Neural cell (in vitro differentiated cells): ENCODE measurements around the gene AGAP2. TPM values are rescaled to one million over a fixed set of nuclear protein-coding genes. Genes with fewer than 3 reads are reported as not detected.

ENCODE experiments used
- H2AFZ ChIP-seq: fragments of 200-600, 300-800 bp; sonication (generic), shearing (Covaris generic); 2 replicates; pipeline ENCODE4 v1.6.0; 2014; ENCODE audit warnings: low read depth, mild to moderate bottlenecking, antibody characterized with exemption, low read length, moderate library complexity
- H3F3A ChIP-seq: fragments of 200-600 bp; shearing (Covaris generic); 2 replicates; pipeline ENCODE4 v1.6.1; 2016; ENCODE audit warnings: mild to moderate bottlenecking, moderate library complexity, mixed read lengths, antibody characterized with exemption, low read length; ENCODE audit not compliant: insufficient read depth, poor library complexity, severe bottlenecking
- H3K27ac ChIP-seq: fragments of 200-600, 300-800 bp; sonication (generic), shearing (Covaris generic); 2 replicates; pipeline ENCODE4 v1.5.1; 2014; ENCODE audit warnings: mild to moderate bottlenecking, low read length, moderate library complexity
- H3K27me3 ChIP-seq: fragments of 300-800, 200-600 bp; sonication (generic), shearing (Covaris generic); 2 replicates; pipeline ENCODE4 v1.6.0; 2014; ENCODE audit warnings: mild to moderate bottlenecking, low read depth, low read length, moderate library complexity; ENCODE audit not compliant: insufficient read depth
- H3K36me3 ChIP-seq: fragments of 300-800, 200-600 bp; sonication (generic), shearing (Covaris generic); 2 replicates; pipeline ENCODE4 v1.5.1; 2014; ENCODE audit warnings: mild to moderate bottlenecking, antibody characterized with exemption, low read length, moderate library complexity; ENCODE audit not compliant: insufficient read depth
- H3K4me2 ChIP-seq: fragments of 300-800, 200-600 bp; sonication (generic), shearing (Covaris generic); 2 replicates; pipeline ENCODE4 v1.6.0; 2014; ENCODE audit warnings: mild to moderate bottlenecking, low read length
- H3K4me3 ChIP-seq: fragments of 300-800, 200-600 bp; sonication (generic), shearing (Covaris generic); 2 replicates; pipeline ENCODE4 v1.5.1; 2014; ENCODE audit warnings: mild to moderate bottlenecking, low read length, moderate library complexity
- H3K79me2 ChIP-seq: fragments of 200-600 bp; shearing (Covaris generic); replicated peaks from 2 replicates; pipeline ENCODE4 v1.6.0; 2014; ENCODE audit warnings: mild to moderate bottlenecking, low read length, moderate library complexity; ENCODE audit not compliant: insufficient read depth
- H3K9ac ChIP-seq: fragments of 300-800, 200-600 bp; sonication (generic), shearing (Covaris generic); 2 replicates; pipeline ENCODE4 v1.6.1; 2016; ENCODE audit warnings: mild to moderate bottlenecking, low read length, mixed read lengths
- H3K9me2 ChIP-seq: fragments of 200-600 bp; shearing (Covaris generic); 2 replicates; pipeline ENCODE4 v1.6.1; 2016; ENCODE audit warnings: mild to moderate bottlenecking, low read length, mixed read lengths; ENCODE audit not compliant: insufficient read depth
- H3K9me3 ChIP-seq: fragments of 200-600, 300-800 bp; sonication (generic), shearing (Covaris generic); 2 replicates; pipeline ENCODE4 v1.6.1; 2016; ENCODE audit warnings: mild to moderate bottlenecking, mixed run types, low read length, moderate library complexity, mixed read lengths
- H4K20me1 ChIP-seq: fragments of 200-600 bp; shearing (Covaris generic); 2 replicates; pipeline ENCODE4 v1.6.1; 2016; ENCODE audit warnings: mild to moderate bottlenecking, mixed run types; ENCODE audit not compliant: insufficient read depth
- CTCF ChIP-seq: fragments of 450-650 bp; IDR thresholded peaks from 2 replicates; pipeline ENCODE4 v1.5.1; 2014; ENCODE audit warnings: antibody characterized with exemption, mild to moderate bottlenecking, moderate library complexity; ENCODE audit not compliant: poor library complexity, severe bottlenecking
- EP300 ChIP-seq: fragments of 450-650 bp; conservative IDR thresholded peaks from 2 replicates; pipeline ENCODE4 v1.6.1; 2014; ENCODE audit warnings: antibody characterized with exemption, mild to moderate bottlenecking, moderate library complexity; ENCODE audit not compliant: poor library complexity, severe bottlenecking
- EZH2 ChIP-seq: fragments of 200-600, 300-800 bp; shearing (Covaris generic), sonication (generic); IDR thresholded peaks from 2 replicates; pipeline ENCODE4 v1.6.1; 2014; ENCODE audit warnings: antibody characterized with exemption, low read length, borderline replicate concordance, mild to moderate bottlenecking; ENCODE audit not compliant: insufficient read depth, poor library complexity, severe bottlenecking
- MXI1 ChIP-seq: fragments of 450-650 bp; conservative IDR thresholded peaks from 2 replicates; pipeline ENCODE4 v1.6.1; 2014; ENCODE audit warnings: antibody characterized with exemption, mild to moderate bottlenecking; ENCODE audit not compliant: poor library complexity, severe bottlenecking
- POLR2AphosphoS5 ChIP-seq: IDR thresholded peaks from 2 replicates; pipeline ENCODE4 v1.6.1; 2012
- RAD21 ChIP-seq: fragments of 450-650 bp; conservative IDR thresholded peaks from 2 replicates; pipeline ENCODE4 v1.6.1; 2014; ENCODE audit warnings: antibody characterized with exemption, mild to moderate bottlenecking, moderate library complexity
- REST ChIP-seq: IDR thresholded peaks from 2 replicates; pipeline ENCODE4 v1.6.1; 2012; ENCODE audit warnings: borderline replicate concordance
- SMC3 ChIP-seq: fragments of 450-650 bp; conservative IDR thresholded peaks from 2 replicates; pipeline ENCODE4 v1.6.1; 2014; ENCODE audit warnings: antibody characterized with exemption, mild to moderate bottlenecking, moderate library complexity; ENCODE audit not compliant: poor library complexity
- TAF1 ChIP-seq: IDR thresholded peaks from 2 replicates; pipeline ENCODE4 v1.6.1; 2012; ENCODE audit warnings: low read depth
- polyA plus RNA-seq: library from polyadenylated mRNA; depleted of rRNA; stranded (reverse); fragments of >200 nt; gene quantifications from 2 replicates; pipeline ENCODE4 v1.2.3, GENCODE V29; 2014

AGAP2 gene
- polyA plus RNA-seq, 1 donor from 2014 or later, result 19.3 TPM

GRCh38 chr12:57693659-57694458, 44.7 kb downstream of the AGAP2 start, which contains the start of gene OS9:
TSS of gene OS9 (plus strand) at chr12:57694132. CDS start at chr12:57694162, 30 bp downstream.
- H3K27ac ChIP-seq, result peak within 1 kb of the TSS; percentile 82
- no peaks in the 10 kb centered on the region for H4K20me1 ChIP-seq

More at GRCh38 chr12:57693659-57694458, 44.7 kb downstream of the AGAP2 start, which contains the start of gene OS9:
- H3F3A ChIP-seq, result peaks cover 5% of the 10 kb centered on the region
- H3K4me3 ChIP-seq, result peak within 1 kb of the TSS; percentile 78
- no peaks in the 10 kb centered on the region for H3K9me2 ChIP-seq
- peaks cover 10% of the 10 kb centered on the region for H3K79me2 ChIP-seq
- no peaks in the 10 kb centered on the region for H3K9me3 ChIP-seq
- peaks cover 4% of the 10 kb centered on the region for H3K36me3 ChIP-seq
- H2AFZ ChIP-seq, result peak within 1 kb of the TSS; percentile 96
- H3K27me3 ChIP-seq, result no peaks in the 10 kb centered on the region
- H3K9ac ChIP-seq, result peak within 1 kb of the TSS; percentile 79
- TF ChIP-seq RAD21, result peak; percentile 69
- TF ChIP-seq SMC3, result peak; percentile 66
- no peak for TF ChIP-seq REST
- TF ChIP-seq POLR2AphosphoS5, result peak; percentile 88
- TF ChIP-seq EP300, result peak; percentile 51
- no peak for TF ChIP-seq EZH2
- TF ChIP-seq CTCF, result peak; percentile 91
- TF ChIP-seq TAF1, result peak; percentile 95
- TF ChIP-seq MXI1, result peak; percentile 57
- H3K4me2 ChIP-seq, result peak within 1 kb of the TSS; percentile 98
